SKM-1 treated with dmso at 0.1 percent for 144 hours (cell line): ENCODE data around the gene GPR146.

Experiments used
- DNase-seq: peaks from one replicate; lab custom pipeline; 2025; ENCODE audit not compliant: unreplicated experiment; lab: John Stamatoyannopoulos, UW

Gene GPR146

GRCh38 chr7:1090686-1091643, 46.6 kb downstream of the GPR146 start:
- DNase-seq, result no peak

- DNase-seq, result no peak
Observed at GRCh38 chr7:1091644-1092027, 47.3 kb downstream of the GPR146 start.

GRCh38 chr7:1092161-1092632, 47.9 kb downstream of the GPR146 start:
- DNase-seq, result no peak

- no peak for DNase-seq
Observed at GRCh38 chr7:1092806-1093501, 48.6 kb downstream of the GPR146 start.

GRCh38 chr7:1093502-1093843, 49.1 kb downstream of the GPR146 start:
- no peak for DNase-seq

GRCh38 chr7:1093916-1094508, 49.7 kb downstream of the GPR146 start:
- no peak for DNase-seq

- DNase-seq, result no peak
Observed at GRCh38 chr7:1094870-1095269, 50.5 kb downstream of the GPR146 start.

- no peak for DNase-seq
Observed at GRCh38 chr7:1095621-1096155, 51.3 kb downstream of the GPR146 start.

GRCh38 chr7:1096156-1097119, 52.1 kb downstream of the GPR146 start:
- DNase-seq, result no peak

- DNase-seq, result no peak
Observed at GRCh38 chr7:1097120-1097504, 52.8 kb downstream of the GPR146 start.

- DNase-seq, result no peak
Observed at GRCh38 chr7:1098243-1099153, 54.2 kb downstream of the GPR146 start.

- no peak for DNase-seq
Observed at GRCh38 chr7:1099154-1099542, 54.8 kb downstream of the GPR146 start.

GRCh38 chr7:1099637-1100036, 55.3 kb downstream of the GPR146 start:
- DNase-seq, result no peak

- DNase-seq, result no peak
Observed at GRCh38 chr7:1100386-1100785, 56.0 kb downstream of the GPR146 start.

GRCh38 chr7:1100834-1101562, 56.7 kb downstream of the GPR146 start:
- no peak for DNase-seq

GRCh38 chr7:1101563-1102431, 57.5 kb downstream of the GPR146 start:
- no peak for DNase-seq

- DNase-seq, result no peak
Observed at GRCh38 chr7:1103009-1103788, 58.9 kb downstream of the GPR146 start.
